ENCODE data around the gene QPCTL. TPM values are rescaled to one million over a fixed set of nuclear protein-coding genes. Genes with fewer than 3 reads are reported as not detected.

QPCTL gene
- total and polyA plus RNA-seq, 9 of the 15 experiments (the other 6 are each of a cell fraction or from before 2014, with no cell fraction given), result 0.99 to 31.3 (median 12.7) TPM

- TF ChIP-seq, protein P1, sequence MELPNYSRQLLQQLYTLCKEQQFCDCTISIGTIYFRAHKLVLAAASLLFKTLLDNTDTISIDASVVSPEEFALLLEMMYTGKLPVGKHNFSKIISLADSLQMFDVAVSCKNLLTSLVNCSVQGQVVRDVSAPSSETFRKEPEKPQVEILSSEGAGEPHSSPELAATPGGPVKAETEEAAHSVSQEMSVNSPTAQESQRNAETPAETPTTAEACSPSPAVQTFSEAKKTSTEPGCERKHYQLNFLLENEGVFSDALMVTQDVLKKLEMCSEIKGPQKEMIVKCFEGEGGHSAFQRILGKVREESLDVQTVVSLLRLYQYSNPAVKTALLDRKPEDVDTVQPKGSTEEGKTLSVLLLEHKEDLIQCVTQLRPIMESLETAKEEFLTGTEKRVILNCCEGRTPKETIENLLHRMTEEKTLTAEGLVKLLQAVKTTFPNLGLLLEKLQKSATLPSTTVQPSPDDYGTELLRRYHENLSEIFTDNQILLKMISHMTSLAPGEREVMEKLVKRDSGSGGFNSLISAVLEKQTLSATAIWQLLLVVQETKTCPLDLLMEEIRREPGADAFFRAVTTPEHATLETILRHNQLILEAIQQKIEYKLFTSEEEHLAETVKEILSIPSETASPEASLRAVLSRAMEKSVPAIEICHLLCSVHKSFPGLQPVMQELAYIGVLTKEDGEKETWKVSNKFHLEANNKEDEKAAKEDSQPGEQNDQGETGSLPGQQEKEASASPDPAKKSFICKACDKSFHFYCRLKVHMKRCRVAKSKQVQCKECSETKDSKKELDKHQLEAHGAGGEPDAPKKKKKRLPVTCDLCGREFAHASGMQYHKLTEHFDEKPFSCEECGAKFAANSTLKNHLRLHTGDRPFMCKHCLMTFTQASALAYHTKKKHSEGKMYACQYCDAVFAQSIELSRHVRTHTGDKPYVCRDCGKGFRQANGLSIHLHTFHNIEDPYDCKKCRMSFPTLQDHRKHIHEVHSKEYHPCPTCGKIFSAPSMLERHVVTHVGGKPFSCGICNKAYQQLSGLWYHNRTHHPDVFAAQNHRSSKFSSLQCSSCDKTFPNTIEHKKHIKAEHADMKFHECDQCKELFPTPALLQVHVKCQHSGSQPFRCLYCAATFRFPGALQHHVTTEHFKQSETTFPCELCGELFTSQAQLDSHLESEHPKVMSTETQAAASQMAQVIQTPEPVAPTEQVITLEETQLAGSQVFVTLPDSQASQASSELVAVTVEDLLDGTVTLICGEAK (IDR thresholded peaks at IDR 0.05), result 0 out of 2 replicates have a peak, but pooled peaks have one; percentile 6
- TF ChIP-seq, protein P1 (CRISPR knock-in tag; IDR thresholded peaks at IDR 0.05), result no peak
- TF ChIP-seq SRSF1 (IDR thresholded peaks at IDR 0.05; ENCODE audit: low read depth, low read length) (no peak), SMARCC2 (IDR thresholded peaks at IDR 0.05; ENCODE audit: low read depth) (no peak), MYBL2 (IDR thresholded peaks at IDR 0.05; ENCODE audit: low read depth) (no peak; the same call in 1 of the 2 replicates), MYBL2 (CRISPR knock-in tag; IDR thresholded peaks at IDR 0.05; ENCODE audit: borderline replicate concordance) (no peak), ZZZ3 (IDR thresholded peaks at IDR 0.05) (no peak), ZBTB17 (CRISPR knock-in tag; IDR thresholded peaks at IDR 0.05) (no peak), ATF3 (IDR thresholded peaks at IDR 0.05) (no peak), ATF3 (CRISPR knock-in tag; conservative IDR thresholded peaks at IDR 0.05) (no peak), ATF7 (IDR thresholded peaks at IDR 0.05) (0 out of 2 replicates have a peak, but pooled peaks have one; percentile 3), SREBF1 (IDR thresholded peaks at IDR 0.05; ENCODE audit: borderline replicate concordance, low read depth, low read length) (no peak)
- TF ChIP-seq, protein P2, sequence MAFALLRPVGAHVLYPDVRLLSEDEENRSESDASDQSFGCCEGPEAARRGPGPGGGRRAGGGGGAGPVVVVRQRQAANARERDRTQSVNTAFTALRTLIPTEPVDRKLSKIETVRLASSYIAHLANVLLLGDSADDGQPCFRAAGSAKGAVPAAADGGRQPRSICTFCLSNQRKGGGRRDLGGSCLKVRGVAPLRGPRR (CRISPR knock-in tag; IDR thresholded peaks at IDR 0.05), result no peak
- TF ChIP-seq, protein P3, sequence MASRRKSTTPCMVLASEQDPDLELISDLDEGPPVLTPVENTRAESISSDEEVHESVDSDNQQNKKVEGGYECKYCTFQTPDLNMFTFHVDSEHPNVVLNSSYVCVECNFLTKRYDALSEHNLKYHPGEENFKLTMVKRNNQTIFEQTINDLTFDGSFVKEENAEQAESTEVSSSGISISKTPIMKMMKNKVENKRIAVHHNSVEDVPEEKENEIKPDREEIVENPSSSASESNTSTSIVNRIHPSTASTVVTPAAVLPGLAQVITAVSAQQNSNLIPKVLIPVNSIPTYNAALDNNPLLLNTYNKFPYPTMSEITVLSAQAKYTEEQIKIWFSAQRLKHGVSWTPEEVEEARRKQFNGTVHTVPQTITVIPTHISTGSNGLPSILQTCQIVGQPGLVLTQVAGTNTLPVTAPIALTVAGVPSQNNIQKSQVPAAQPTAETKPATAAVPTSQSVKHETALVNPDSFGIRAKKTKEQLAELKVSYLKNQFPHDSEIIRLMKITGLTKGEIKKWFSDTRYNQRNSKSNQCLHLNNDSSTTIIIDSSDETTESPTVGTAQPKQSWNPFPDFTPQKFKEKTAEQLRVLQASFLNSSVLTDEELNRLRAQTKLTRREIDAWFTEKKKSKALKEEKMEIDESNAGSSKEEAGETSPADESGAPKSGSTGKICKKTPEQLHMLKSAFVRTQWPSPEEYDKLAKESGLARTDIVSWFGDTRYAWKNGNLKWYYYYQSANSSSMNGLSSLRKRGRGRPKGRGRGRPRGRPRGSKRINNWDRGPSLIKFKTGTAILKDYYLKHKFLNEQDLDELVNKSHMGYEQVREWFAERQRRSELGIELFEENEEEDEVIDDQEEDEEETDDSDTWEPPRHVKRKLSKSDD (conservative IDR thresholded peaks at IDR 0.05; ENCODE audit: low read length), result no peak
Measured at GRCh38 chr19:45646345-45646698, 46.1 kb upstream of the QPCTL start (continued).

Data from K562 (cell line).